GM23338 (cell line): Measurements from ENCODE around the gene TRIM39.

ENCODE experiments used
- CREB1 ChIP-seq: fragments of 250-450 bp; sonication (Bioruptor Pico); IDR thresholded peaks from 2 replicates; pipeline ENCODE4 v1.5.0; 2020; ENCODE audit warnings: low read depth, mild to moderate bottlenecking, moderate library complexity
- EZH2 ChIP-seq: fragments of 200-600 bp; sonication (generic); IDR thresholded peaks from one replicate; pipeline ENCODE4 v1.8.0; 2017; ENCODE audit warnings: antibody characterized with exemption, mild to moderate bottlenecking, low read depth; ENCODE audit not compliant: unreplicated experiment
- EZH2phosphoT487 ChIP-seq: fragments of 200-600 bp; sonication (generic); IDR thresholded peaks from one replicate; pipeline ENCODE4 v1.8.1; 2018; ENCODE audit warnings: antibody characterized with exemption; ENCODE audit not compliant: unreplicated experiment
- JUNB ChIP-seq: IDR thresholded peaks from one replicate; pipeline ENCODE4 v1.6.1; 2016; ENCODE audit warnings: antibody characterized with exemption; ENCODE audit not compliant: unreplicated experiment
- POLR2AphosphoS5 ChIP-seq: IDR thresholded peaks from 2 replicates; pipeline ENCODE4 v1.6.1; 2016; ENCODE audit warnings: antibody characterized with exemption, low read depth
- TF ChIP-seq, protein P1 (sequence below), 2 experiments: fragments of 200-600 bp in 1 of 2; sonication (generic) in 1 of 2; conservative IDR thresholded peaks; 2 replicates each; pipeline versions ENCODE4 v1.5.1 to v1.6.1; 2016 to 2017; ENCODE audit warnings: antibody characterized with exemption in 2 of 2, low read depth in 2 of 2, mild to moderate bottlenecking in 2 of 2, moderate library complexity in 1 of 2
- TF ChIP-seq, protein P2 (sequence below): IDR thresholded peaks from one replicate; pipeline ENCODE4 v1.6.1; 2018; ENCODE audit warnings: antibody characterized with exemption; ENCODE audit not compliant: unreplicated experiment
- TF ChIP-seq, protein P3 (sequence below): IDR thresholded peaks from 2 replicates; pipeline ENCODE4 v1.6.1; 2016; ENCODE audit warnings: antibody characterized with exemption
- TF ChIP-seq, protein P4 (sequence below): fragments of 250-450 bp; sonication (Bioruptor Pico); IDR thresholded peaks from 2 replicates; pipeline ENCODE4 v1.5.0; 2020; ENCODE audit warnings: mild to moderate bottlenecking, moderate library complexity

DNA sequence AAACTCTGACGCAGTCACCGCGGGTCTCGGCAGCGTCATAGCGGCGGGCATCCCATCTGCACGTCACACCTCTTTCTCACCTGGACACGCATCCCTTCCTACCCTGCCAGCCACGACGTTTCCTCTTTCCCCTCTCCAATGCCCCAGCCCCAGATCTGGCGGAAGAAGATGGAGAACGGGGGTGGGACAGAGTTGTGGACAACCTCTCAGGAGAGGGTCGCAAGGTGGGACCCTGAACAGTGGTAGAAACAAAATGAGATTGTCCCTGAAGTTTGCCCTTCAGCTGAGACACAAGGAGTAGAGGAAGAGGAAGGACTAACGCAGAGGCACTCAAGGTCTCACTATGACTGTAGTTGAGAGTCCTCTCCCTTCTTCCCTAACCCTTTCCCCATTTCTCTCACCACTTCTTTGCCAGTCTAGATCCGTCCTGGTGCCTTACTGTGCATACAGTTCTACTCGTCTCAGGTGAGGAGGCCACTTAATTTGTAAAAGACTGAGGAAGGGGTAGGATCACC is 562 bp downstream of the TRIM39 start:
- peak; percentile 92; the same call in 1 of the 2 replicates for TF ChIP-seq CREB1 (CRISPR knock-in tag)
- TF ChIP-seq EZH2: no peak
- TF ChIP-seq POLR2AphosphoS5: no peak
- TF ChIP-seq, protein P1, sequence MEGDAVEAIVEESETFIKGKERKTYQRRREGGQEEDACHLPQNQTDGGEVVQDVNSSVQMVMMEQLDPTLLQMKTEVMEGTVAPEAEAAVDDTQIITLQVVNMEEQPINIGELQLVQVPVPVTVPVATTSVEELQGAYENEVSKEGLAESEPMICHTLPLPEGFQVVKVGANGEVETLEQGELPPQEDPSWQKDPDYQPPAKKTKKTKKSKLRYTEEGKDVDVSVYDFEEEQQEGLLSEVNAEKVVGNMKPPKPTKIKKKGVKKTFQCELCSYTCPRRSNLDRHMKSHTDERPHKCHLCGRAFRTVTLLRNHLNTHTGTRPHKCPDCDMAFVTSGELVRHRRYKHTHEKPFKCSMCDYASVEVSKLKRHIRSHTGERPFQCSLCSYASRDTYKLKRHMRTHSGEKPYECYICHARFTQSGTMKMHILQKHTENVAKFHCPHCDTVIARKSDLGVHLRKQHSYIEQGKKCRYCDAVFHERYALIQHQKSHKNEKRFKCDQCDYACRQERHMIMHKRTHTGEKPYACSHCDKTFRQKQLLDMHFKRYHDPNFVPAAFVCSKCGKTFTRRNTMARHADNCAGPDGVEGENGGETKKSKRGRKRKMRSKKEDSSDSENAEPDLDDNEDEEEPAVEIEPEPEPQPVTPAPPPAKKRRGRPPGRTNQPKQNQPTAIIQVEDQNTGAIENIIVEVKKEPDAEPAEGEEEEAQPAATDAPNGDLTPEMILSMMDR (conservative IDR thresholded peaks at IDR 0.05; ENCODE audit: low read depth in 2 of 2): no peak
- TF ChIP-seq, protein P2, sequence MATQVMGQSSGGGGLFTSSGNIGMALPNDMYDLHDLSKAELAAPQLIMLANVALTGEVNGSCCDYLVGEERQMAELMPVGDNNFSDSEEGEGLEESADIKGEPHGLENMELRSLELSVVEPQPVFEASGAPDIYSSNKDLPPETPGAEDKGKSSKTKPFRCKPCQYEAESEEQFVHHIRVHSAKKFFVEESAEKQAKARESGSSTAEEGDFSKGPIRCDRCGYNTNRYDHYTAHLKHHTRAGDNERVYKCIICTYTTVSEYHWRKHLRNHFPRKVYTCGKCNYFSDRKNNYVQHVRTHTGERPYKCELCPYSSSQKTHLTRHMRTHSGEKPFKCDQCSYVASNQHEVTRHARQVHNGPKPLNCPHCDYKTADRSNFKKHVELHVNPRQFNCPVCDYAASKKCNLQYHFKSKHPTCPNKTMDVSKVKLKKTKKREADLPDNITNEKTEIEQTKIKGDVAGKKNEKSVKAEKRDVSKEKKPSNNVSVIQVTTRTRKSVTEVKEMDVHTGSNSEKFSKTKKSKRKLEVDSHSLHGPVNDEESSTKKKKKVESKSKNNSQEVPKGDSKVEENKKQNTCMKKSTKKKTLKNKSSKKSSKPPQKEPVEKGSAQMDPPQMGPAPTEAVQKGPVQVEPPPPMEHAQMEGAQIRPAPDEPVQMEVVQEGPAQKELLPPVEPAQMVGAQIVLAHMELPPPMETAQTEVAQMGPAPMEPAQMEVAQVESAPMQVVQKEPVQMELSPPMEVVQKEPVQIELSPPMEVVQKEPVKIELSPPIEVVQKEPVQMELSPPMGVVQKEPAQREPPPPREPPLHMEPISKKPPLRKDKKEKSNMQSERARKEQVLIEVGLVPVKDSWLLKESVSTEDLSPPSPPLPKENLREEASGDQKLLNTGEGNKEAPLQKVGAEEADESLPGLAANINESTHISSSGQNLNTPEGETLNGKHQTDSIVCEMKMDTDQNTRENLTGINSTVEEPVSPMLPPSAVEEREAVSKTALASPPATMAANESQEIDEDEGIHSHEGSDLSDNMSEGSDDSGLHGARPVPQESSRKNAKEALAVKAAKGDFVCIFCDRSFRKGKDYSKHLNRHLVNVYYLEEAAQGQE: no peak
- TF ChIP-seq, protein P3, sequence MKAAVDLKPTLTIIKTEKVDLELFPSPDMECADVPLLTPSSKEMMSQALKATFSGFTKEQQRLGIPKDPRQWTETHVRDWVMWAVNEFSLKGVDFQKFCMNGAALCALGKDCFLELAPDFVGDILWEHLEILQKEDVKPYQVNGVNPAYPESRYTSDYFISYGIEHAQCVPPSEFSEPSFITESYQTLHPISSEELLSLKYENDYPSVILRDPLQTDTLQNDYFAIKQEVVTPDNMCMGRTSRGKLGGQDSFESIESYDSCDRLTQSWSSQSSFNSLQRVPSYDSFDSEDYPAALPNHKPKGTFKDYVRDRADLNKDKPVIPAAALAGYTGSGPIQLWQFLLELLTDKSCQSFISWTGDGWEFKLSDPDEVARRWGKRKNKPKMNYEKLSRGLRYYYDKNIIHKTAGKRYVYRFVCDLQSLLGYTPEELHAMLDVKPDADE: no peak
- TF ChIP-seq JUNB: no peak
- no peak for TF ChIP-seq EZH2phosphoT487
- TF ChIP-seq, protein P4, sequence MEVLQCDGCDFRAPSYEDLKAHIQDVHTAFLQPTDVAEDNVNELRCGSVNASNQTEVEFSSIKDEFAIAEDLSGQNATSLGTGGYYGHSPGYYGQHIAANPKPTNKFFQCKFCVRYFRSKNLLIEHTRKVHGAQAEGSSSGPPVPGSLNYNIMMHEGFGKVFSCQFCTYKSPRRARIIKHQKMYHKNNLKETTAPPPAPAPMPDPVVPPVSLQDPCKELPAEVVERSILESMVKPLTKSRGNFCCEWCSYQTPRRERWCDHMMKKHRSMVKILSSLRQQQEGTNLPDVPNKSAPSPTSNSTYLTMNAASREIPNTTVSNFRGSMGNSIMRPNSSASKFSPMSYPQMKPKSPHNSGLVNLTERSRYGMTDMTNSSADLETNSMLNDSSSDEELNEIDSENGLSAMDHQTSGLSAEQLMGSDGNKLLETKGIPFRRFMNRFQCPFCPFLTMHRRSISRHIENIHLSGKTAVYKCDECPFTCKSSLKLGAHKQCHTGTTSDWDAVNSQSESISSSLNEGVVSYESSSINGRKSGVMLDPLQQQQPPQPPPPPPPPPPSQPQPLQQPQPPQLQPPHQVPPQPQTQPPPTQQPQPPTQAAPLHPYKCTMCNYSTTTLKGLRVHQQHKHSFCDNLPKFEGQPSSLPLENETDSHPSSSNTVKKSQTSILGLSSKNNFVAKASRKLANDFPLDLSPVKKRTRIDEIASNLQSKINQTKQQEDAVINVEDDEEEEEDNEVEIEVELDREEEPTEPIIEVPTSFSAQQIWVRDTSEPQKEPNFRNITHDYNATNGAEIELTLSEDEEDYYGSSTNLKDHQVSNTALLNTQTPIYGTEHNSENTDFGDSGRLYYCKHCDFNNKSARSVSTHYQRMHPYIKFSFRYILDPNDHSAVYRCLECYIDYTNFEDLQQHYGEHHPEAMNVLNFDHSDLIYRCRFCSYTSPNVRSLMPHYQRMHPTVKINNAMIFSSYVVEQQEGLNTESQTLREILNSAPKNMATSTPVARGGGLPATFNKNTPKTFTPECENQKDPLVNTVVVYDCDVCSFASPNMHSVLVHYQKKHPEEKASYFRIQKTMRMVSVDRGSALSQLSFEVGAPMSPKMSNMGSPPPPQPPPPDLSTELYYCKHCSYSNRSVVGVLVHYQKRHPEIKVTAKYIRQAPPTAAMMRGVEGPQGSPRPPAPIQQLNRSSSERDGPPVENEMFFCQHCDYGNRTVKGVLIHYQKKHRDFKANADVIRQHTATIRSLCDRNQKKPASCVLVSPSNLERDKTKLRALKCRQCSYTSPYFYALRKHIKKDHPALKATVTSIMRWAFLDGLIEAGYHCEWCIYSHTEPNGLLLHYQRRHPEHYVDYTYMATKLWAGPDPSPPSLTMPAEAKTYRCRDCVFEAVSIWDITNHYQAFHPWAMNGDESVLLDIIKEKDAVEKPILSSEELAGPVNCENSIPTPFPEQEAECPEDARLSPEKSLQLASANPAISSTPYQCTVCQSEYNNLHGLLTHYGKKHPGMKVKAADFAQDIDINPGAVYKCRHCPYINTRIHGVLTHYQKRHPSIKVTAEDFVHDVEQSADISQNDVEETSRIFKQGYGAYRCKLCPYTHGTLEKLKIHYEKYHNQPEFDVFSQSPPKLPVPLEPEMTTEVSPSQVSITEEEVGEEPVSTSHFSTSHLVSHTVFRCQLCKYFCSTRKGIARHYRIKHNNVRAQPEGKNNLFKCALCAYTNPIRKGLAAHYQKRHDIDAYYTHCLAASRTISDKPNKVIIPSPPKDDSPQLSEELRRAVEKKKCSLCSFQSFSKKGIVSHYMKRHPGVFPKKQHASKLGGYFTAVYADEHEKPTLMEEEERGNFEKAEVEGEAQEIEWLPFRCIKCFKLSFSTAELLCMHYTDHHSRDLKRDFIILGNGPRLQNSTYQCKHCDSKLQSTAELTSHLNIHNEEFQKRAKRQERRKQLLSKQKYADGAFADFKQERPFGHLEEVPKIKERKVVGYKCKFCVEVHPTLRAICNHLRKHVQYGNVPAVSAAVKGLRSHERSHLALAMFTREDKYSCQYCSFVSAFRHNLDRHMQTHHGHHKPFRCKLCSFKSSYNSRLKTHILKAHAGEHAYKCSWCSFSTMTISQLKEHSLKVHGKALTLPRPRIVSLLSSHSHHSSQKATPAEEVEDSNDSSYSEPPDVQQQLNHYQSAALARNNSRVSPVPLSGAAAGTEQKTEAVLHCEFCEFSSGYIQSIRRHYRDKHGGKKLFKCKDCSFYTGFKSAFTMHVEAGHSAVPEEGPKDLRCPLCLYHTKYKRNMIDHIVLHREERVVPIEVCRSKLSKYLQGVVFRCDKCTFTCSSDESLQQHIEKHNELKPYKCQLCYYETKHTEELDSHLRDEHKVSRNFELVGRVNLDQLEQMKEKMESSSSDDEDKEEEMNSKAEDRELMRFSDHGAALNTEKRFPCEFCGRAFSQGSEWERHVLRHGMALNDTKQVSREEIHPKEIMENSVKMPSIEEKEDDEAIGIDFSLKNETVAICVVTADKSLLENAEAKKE: no peak
